GM23338 (cell line): ENCODE results near the gene GABRR2. TPM values are rescaled to one million over a fixed set of nuclear protein-coding genes. Genes with fewer than 3 reads are reported as not detected.

Experiments used
- ATAC-seq: fragments of 200-7000 bp; cut with Tn5 transposase; 3 replicates; pipeline ENCODE4 v1.9.1; 2020
- DNase-seq: peaks from one replicate; pipeline ENCODE4 v3.0.0-alpha.2; 2015; ENCODE audit warnings: low spot score
- H2AFZ ChIP-seq: fragments of 200-600 bp; sonication (generic); 2 replicates; pipeline ENCODE4 v1.8.0; 2016; ENCODE audit warnings: antibody characterized with exemption, mild to moderate bottlenecking, moderate library complexity
- H3F3A ChIP-seq: fragments of 200-600 bp; sonication (generic); replicated peaks from 2 replicates; pipeline ENCODE4 v1.8.0; 2017; ENCODE audit warnings: antibody characterized with exemption, mixed run types, low read depth
- H3K27ac ChIP-seq: fragments of 200-600 bp; sonication (generic); 2 replicates; pipeline ENCODE4 v1.6.1; 2016; ENCODE audit warnings: low read depth
- H3K27me3 ChIP-seq: fragments of 200-600 bp; sonication (generic); 2 replicates; pipeline ENCODE4 v1.8.0; 2016; ENCODE audit warnings: mild to moderate bottlenecking, mixed run types, moderate library complexity; ENCODE audit not compliant: insufficient read depth
- H3K36me3 ChIP-seq: fragments of 200-600 bp; sonication (generic); 2 replicates; pipeline ENCODE4 v1.8.0; 2016; ENCODE audit warnings: mild to moderate bottlenecking; ENCODE audit not compliant: insufficient read depth
- H3K4me1 ChIP-seq: fragments of 200-600 bp; sonication (generic); 2 replicates; pipeline ENCODE4 v1.8.0; 2016; ENCODE audit warnings: mild to moderate bottlenecking, moderate library complexity; ENCODE audit not compliant: insufficient read depth
- H3K4me2 ChIP-seq: fragments of 200-600 bp; sonication (generic); 2 replicates; pipeline ENCODE4 v1.7.1; 2017; ENCODE audit warnings: mixed run types
- H3K4me3 ChIP-seq: fragments of 200-600 bp; sonication (generic); 2 replicates; pipeline ENCODE4 v1.6.1; 2016; ENCODE audit warnings: mixed run types
- H3K79me2 ChIP-seq: fragments of 200-600 bp; sonication (generic); replicated peaks from 2 replicates; pipeline ENCODE4 v1.8.0; 2017; ENCODE audit warnings: mild to moderate bottlenecking; ENCODE audit not compliant: insufficient read depth
- H3K9me2 ChIP-seq: fragments of 200-600 bp; sonication (generic); 2 replicates; pipeline ENCODE4 v1.8.0; 2017; ENCODE audit not compliant: insufficient read depth
- H4K20me1 ChIP-seq: fragments of 200-600 bp; sonication (generic); replicated peaks from 2 replicates; pipeline ENCODE4 v1.8.0; 2017; ENCODE audit warnings: mild to moderate bottlenecking; ENCODE audit not compliant: insufficient read depth
- H3K27ac Mint-ChIP-seq: 2 replicates; pipeline ENCODE4 v1.8.0; 2020; ENCODE audit warnings: inconsistent platforms, mild to moderate bottlenecking, moderate library complexity, mixed read lengths
- H3K27me3 Mint-ChIP-seq: 3 replicates; pipeline ENCODE4 v1.8.0; 2022; ENCODE audit warnings: low read depth, mild to moderate bottlenecking, moderate library complexity, mixed read lengths, inconsistent platforms; ENCODE audit not compliant: insufficient read depth, poor library complexity
- H3K36me3 Mint-ChIP-seq: 3 replicates; pipeline ENCODE4 v1.8.0; 2021; ENCODE audit warnings: low read depth, mild to moderate bottlenecking, inconsistent platforms, moderate library complexity, mixed read lengths
- H3K4me1 Mint-ChIP-seq: 3 replicates; pipeline ENCODE4 v1.8.0; 2020; ENCODE audit warnings: mild to moderate bottlenecking, inconsistent platforms, mixed read lengths
- H3K4me3 Mint-ChIP-seq: 3 replicates; pipeline ENCODE4 v1.8.0; 2021; ENCODE audit warnings: moderate library complexity, mild to moderate bottlenecking, inconsistent platforms, mixed read lengths
- H3K9me3 Mint-ChIP-seq: 3 replicates; pipeline ENCODE4 v1.8.0; 2020; ENCODE audit warnings: moderate library complexity, mild to moderate bottlenecking, inconsistent platforms, mixed read lengths
- CREB1 ChIP-seq: fragments of 250-450 bp; sonication (Bioruptor Pico); IDR thresholded peaks from 2 replicates; pipeline ENCODE4 v1.5.0; 2020; ENCODE audit warnings: low read depth, mild to moderate bottlenecking, moderate library complexity
- ETS1 ChIP-seq: IDR thresholded peaks from 2 replicates; pipeline ENCODE4 v1.6.1; 2016; ENCODE audit warnings: antibody characterized with exemption
- EZH2 ChIP-seq: fragments of 200-600 bp; sonication (generic); IDR thresholded peaks from one replicate; pipeline ENCODE4 v1.8.0; 2017; ENCODE audit warnings: antibody characterized with exemption, mild to moderate bottlenecking, low read depth; ENCODE audit not compliant: unreplicated experiment
- EZH2phosphoT487 ChIP-seq: fragments of 200-600 bp; sonication (generic); IDR thresholded peaks from one replicate; pipeline ENCODE4 v1.8.1; 2018; ENCODE audit warnings: antibody characterized with exemption; ENCODE audit not compliant: unreplicated experiment
- JUNB ChIP-seq: IDR thresholded peaks from one replicate; pipeline ENCODE4 v1.6.1; 2016; ENCODE audit warnings: antibody characterized with exemption; ENCODE audit not compliant: unreplicated experiment
- NANOG ChIP-seq: IDR thresholded peaks from 2 replicates; pipeline ENCODE4 v1.6.1; 2016; ENCODE audit warnings: antibody characterized with exemption, borderline replicate concordance
- POLR2AphosphoS5 ChIP-seq: IDR thresholded peaks from 2 replicates; pipeline ENCODE4 v1.6.1; 2016; ENCODE audit warnings: antibody characterized with exemption, low read depth
- STAT1 ChIP-seq: IDR thresholded peaks from one replicate; pipeline ENCODE4 v1.6.1; 2016; ENCODE audit warnings: antibody characterized with exemption; ENCODE audit not compliant: unreplicated experiment
- ZNF114 ChIP-seq: fragments of 250-450 bp; sonication (Bioruptor Pico); IDR thresholded peaks from 2 replicates; pipeline ENCODE4 v1.5.0; 2020; ENCODE audit warnings: mild to moderate bottlenecking, moderate library complexity
- ZNF331 ChIP-seq: fragments of 250-450 bp; sonication (Bioruptor Pico); IDR thresholded peaks from 2 replicates; pipeline ENCODE4 v1.5.0; 2020; ENCODE audit warnings: low read depth, mild to moderate bottlenecking, moderate library complexity
- ZNF462 ChIP-seq: fragments of 250-450 bp; sonication (Bioruptor Pico); IDR thresholded peaks from 2 replicates; pipeline ENCODE4 v1.5.0; 2020; ENCODE audit warnings: mild to moderate bottlenecking, moderate library complexity
- polyA plus RNA-seq: library from polyadenylated mRNA; unstranded; fragments of >200 nt; fragmentation: Nextera tagmentation; extraction: Ambion mirVana; gene quantifications from 2 replicates; pipeline ENCODE4 v1.2.1, GENCODE V29; 2016
- total RNA-seq: library from RNA; depleted of rRNA; stranded (reverse); fragments of >200 nt; shearing (Covaris generic); gene quantifications from 2 replicates; pipeline ENCODE4 v1.2.3, GENCODE V29; 2014
- TF ChIP-seq, protein P1 (sequence below): IDR thresholded peaks from one replicate; pipeline ENCODE4 v1.6.1; 2018; ENCODE audit warnings: antibody characterized with exemption; ENCODE audit not compliant: unreplicated experiment
- TF ChIP-seq, protein P2 (sequence below), 2 experiments: fragments of 200-600 bp in 1 of 2; sonication (generic) in 1 of 2; conservative IDR thresholded peaks; 2 replicates each; pipeline versions ENCODE4 v1.5.1 to v1.6.1; 2016 to 2017; ENCODE audit warnings: antibody characterized with exemption in 2 of 2, low read depth in 2 of 2, mild to moderate bottlenecking in 2 of 2, moderate library complexity in 1 of 2

GABRR2 gene
- total and polyA plus RNA-seq, 2 experiments from 2014 or later: not detected

DNA sequence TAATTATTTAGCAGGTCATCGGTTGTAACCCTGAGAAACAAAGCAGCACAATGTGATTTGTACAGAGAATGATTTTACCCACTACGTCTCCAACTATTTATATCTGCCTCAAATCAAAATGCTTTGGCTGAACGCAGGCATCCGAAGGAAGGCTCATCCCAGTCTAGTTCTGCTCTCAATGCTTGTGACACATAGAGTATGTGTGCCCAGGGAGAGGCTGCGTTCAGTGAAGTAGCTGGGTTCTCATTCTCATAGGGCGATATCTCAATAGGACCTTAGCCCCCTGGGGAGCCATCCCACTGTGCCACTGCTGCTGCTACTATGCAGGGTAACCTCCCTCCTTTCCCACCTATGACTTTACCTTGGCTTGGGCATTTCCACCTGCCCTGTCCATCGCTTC is 407 bp downstream of the GABRR2 start:
- no peaks in the 10 kb centered on the region for H3K27me3 ChIP-seq
- peaks cover 5% of the 10 kb centered on the region for H3K27me3 Mint-ChIP-seq

More for the DNA sequence above, 407 bp downstream of the GABRR2 start:
- peaks cover 7% of the 10 kb centered on the region for H3K36me3 Mint-ChIP-seq
- Histone ChIP-seq H3K4me3 (no peak overlapping the region), H3K9me2 (no peaks in the 10 kb centered on the region), H3K4me1 (no peaks in the 10 kb centered on the region), H3K27ac (no peak overlapping the region), H3F3A (no peaks in the 10 kb centered on the region), H3K36me3 (0 out of 2 replicates have a peak, but pooled peaks cover 5% of the 10 kb centered on the region), H3K79me2 (no peaks in the 10 kb centered on the region), H4K20me1 (no peaks in the 10 kb centered on the region), H2AFZ (no peak overlapping the region), H3K4me2 (no peak overlapping the region)
- H3K4me1 Mint-ChIP-seq: peaks cover 25% of the 10 kb centered on the region
- peaks cover 7% of the 10 kb centered on the region for H3K9me3 Mint-ChIP-seq
- no peak for ATAC-seq
- H3K4me3 Mint-ChIP-seq: no peak overlapping the region
- DNase-seq: no peak
- TF ChIP-seq EZH2 (no peak), EZH2phosphoT487 (no peak), ZNF331 (CRISPR knock-in tag) (no peak), POLR2AphosphoS5 (no peak), ETS1 (no peak), JUNB (no peak), STAT1 (no peak), NANOG (no peak), CREB1 (CRISPR knock-in tag) (no peak), ZNF462 (CRISPR knock-in tag) (no peak), ZNF114 (no peak)
- TF ChIP-seq, protein P1, sequence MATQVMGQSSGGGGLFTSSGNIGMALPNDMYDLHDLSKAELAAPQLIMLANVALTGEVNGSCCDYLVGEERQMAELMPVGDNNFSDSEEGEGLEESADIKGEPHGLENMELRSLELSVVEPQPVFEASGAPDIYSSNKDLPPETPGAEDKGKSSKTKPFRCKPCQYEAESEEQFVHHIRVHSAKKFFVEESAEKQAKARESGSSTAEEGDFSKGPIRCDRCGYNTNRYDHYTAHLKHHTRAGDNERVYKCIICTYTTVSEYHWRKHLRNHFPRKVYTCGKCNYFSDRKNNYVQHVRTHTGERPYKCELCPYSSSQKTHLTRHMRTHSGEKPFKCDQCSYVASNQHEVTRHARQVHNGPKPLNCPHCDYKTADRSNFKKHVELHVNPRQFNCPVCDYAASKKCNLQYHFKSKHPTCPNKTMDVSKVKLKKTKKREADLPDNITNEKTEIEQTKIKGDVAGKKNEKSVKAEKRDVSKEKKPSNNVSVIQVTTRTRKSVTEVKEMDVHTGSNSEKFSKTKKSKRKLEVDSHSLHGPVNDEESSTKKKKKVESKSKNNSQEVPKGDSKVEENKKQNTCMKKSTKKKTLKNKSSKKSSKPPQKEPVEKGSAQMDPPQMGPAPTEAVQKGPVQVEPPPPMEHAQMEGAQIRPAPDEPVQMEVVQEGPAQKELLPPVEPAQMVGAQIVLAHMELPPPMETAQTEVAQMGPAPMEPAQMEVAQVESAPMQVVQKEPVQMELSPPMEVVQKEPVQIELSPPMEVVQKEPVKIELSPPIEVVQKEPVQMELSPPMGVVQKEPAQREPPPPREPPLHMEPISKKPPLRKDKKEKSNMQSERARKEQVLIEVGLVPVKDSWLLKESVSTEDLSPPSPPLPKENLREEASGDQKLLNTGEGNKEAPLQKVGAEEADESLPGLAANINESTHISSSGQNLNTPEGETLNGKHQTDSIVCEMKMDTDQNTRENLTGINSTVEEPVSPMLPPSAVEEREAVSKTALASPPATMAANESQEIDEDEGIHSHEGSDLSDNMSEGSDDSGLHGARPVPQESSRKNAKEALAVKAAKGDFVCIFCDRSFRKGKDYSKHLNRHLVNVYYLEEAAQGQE: no peak
- TF ChIP-seq, protein P2, sequence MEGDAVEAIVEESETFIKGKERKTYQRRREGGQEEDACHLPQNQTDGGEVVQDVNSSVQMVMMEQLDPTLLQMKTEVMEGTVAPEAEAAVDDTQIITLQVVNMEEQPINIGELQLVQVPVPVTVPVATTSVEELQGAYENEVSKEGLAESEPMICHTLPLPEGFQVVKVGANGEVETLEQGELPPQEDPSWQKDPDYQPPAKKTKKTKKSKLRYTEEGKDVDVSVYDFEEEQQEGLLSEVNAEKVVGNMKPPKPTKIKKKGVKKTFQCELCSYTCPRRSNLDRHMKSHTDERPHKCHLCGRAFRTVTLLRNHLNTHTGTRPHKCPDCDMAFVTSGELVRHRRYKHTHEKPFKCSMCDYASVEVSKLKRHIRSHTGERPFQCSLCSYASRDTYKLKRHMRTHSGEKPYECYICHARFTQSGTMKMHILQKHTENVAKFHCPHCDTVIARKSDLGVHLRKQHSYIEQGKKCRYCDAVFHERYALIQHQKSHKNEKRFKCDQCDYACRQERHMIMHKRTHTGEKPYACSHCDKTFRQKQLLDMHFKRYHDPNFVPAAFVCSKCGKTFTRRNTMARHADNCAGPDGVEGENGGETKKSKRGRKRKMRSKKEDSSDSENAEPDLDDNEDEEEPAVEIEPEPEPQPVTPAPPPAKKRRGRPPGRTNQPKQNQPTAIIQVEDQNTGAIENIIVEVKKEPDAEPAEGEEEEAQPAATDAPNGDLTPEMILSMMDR (conservative IDR thresholded peaks at IDR 0.05; ENCODE audit: low read depth in 2 of 2): no peak
- H3K27ac Mint-ChIP-seq: no peak overlapping the region
